Spleen (tissue), 13 donors: ENCODE measurements around the gene FBXL20. TPM values are rescaled to one million over a fixed set of nuclear protein-coding genes. Genes with fewer than 3 reads are reported as not detected.

Experiments used
- DNase-seq: peaks from one replicate; pipeline ENCODE4 v3.0.0-alpha.2; 2020
- H3K27ac ChIP-seq, 8 donors: fragments of 200-600 bp; sonication (generic) in 7 of 8; 1 replicate in 4 of 8; 2 replicates in 4 of 8; pipeline versions ENCODE4 v1.5.0 to v1.8.0; 2016 to 2021; ENCODE audit warnings: inconsistent platforms in 4 of 8, mild to moderate bottlenecking in 4 of 8, moderate library complexity in 1 of 8
- H3K27me3 ChIP-seq, 7 donors: fragments of 200-600 bp; sonication (generic) in 6 of 7; replicated peaks in 1 of 7; 1 replicate in 4 of 7; 2 replicates in 3 of 7; pipeline versions ENCODE4 v1.5.0 to v1.8.0; 2016 to 2021; ENCODE audit warnings: inconsistent platforms in 3 of 7, mild to moderate bottlenecking in 1 of 7
- H3K36me3 ChIP-seq, 6 donors: fragments of 200-600 bp; sonication (generic) in 5 of 6; 1 replicate in 4 of 6; 2 replicates in 2 of 6; pipeline versions ENCODE4 v1.5.0 to v1.8.0; 2016 to 2021; ENCODE audit warnings: inconsistent platforms in 2 of 6
- H3K4me1 ChIP-seq, 6 donors: fragments of 200-600 bp; sonication (generic) in 5 of 6; 1 replicate in 3 of 6; 2 replicates in 3 of 6; pipeline versions ENCODE4 v1.5.0 to v1.8.0; 2016 to 2021; ENCODE audit warnings: inconsistent platforms in 3 of 6
- H3K4me3 ChIP-seq, 8 donors: fragments of 200-600 bp; sonication (generic) in 7 of 8; 1 replicate in 4 of 8; 2 replicates in 4 of 8; pipeline versions ENCODE4 v1.5.0 to v1.8.0; 2016 to 2021; ENCODE audit warnings: inconsistent platforms in 4 of 8, mild to moderate bottlenecking in 4 of 8, moderate library complexity in 2 of 8
- H3K9me3 ChIP-seq, 8 donors: fragments of 200-600 bp; sonication (generic) in 7 of 8; 1 replicate in 4 of 8; 2 replicates in 4 of 8; pipeline versions ENCODE4 v1.5.0 to v1.8.0; 2016 to 2021; ENCODE audit warnings: inconsistent platforms in 4 of 8
- CTCF ChIP-seq, 11 experiments: fragments of 200-600 bp in 7 of 11; fragments of 450-650 bp in 4 of 11; sonication (generic) in 4 of 11; IDR thresholded peaks in 8 of 11; conservative IDR thresholded peaks in 3 of 11; 1 replicate in 7 of 11; 2 replicates in 4 of 11; pipeline versions ENCODE4 v1.4.0 to v1.8.0; 2016 to 2021; ENCODE audit warnings: antibody characterized with exemption in 11 of 11, inconsistent platforms in 4 of 11, mild to moderate bottlenecking in 1 of 11
- POLR2A ChIP-seq, 3 donors: fragments of 450-650 bp; IDR thresholded peaks; one replicate each; pipeline ENCODE4 v1.5.1; 2017; ENCODE audit warnings: antibody characterized with exemption in 3 of 3, mild to moderate bottlenecking in 1 of 3
- POLR2AphosphoS5 ChIP-seq, 3 donors: sonication (generic); formaldehyde crosslinking; IDR thresholded peaks; one replicate each; pipeline ENCODE4 v1.5.1; 2017; ENCODE audit warnings: antibody characterized with exemption in 3 of 3
- WGBS, 5 donors: extraction: QIAGEN DNeasy Blood & Tissue Kit in 3 of 5; methylation state at CpG; one replicate each; pipeline versions ENCODE4 v1.1.5 to v1.1.7; 2013 to 2018; 5-methylcytosine and 5-hydroxymethylcytosine counted together
- intact Hi-C: fragments of 100-400 bp; cut with DNase I; formaldehyde crosslinking; loops from one replicate; pipeline ENCODE4 v1.15.0; 2023; ENCODE audit warnings: low total_unique reads
- long read RNA-seq, 2 donors: transcript quantifications; one replicate each; lab custom pipeline, GENCODE V29; 2026
- polyA plus RNA-seq, 3 donors: library from polyadenylated mRNA; stranded (reverse); fragments of 200-250 nt; gene quantifications; one replicate each; pipeline ENCODE4 v1.2.1, GENCODE V29; 2013
- total RNA-seq, 7 donors: library from RNA; depleted of rRNA in 3 of 7; stranded (reverse); fragments of >200 nt in 3 of 7; fragmentation: NEBNext Ultra II Directional in 4 of 7; extraction: Animal tissue kit (Norgen Biotek cat#: 25700) in 4 of 7; gene quantifications; one replicate each; pipeline versions ENCODE4 v1.1.0 to v1.2.1, GENCODE V29; 2016 to 2021
- donor health status: healthy with polysubstance abuse.
- donor health status: DM: no; HTN: no; CAD: no; lungs with moderate emphysema.
- donor health status: DM: no; HTN: no; CAD: no.
- donor health status: Bipolar disorder and iron deficiency.
- donor health status: healthy.
- donor health status: DM: no; HTN: no; CAD: no.
- donor health status: DM: yes; HTN: yes; CAD: no.

FBXL20 gene
- total RNA-seq (10 to 100 TPM; 23.4 to 28.0 (median 24.3) TPM), polyA plus RNA-seq (1 to 10 TPM; 1.9 to 3.6 (median 2.2) TPM)
- long read RNA-seq, donor 1, full-length matches to known transcripts, result 3 of 3 reads
- long read RNA-seq, donor 1, partial matches to known transcripts, result 0 of 3 reads
- long read RNA-seq, donor 1, other reads (novel, unspliced or antisense), result 0 of 3 reads
- long read RNA-seq, donor 2, result 0 reads

- no peaks in the 10 kb centered on the region for H3K27me3 ChIP-seq
- 0 to 1% (median 0%) methylated on average over 51 to 86 of the region's 86 CpGs for WGBS, 5 donors
- DNase-seq, result peak; percentile 97
- intact Hi-C loops, result no loop called here
- H3K4me3 ChIP-seq, result peak within 1 kb of the TSS; percentile 95 to 100 (median 99)
- TF ChIP-seq POLR2A (IDR thresholded peaks at IDR 0.05), result peak in 2 of 3 donors; percentile 32 to 80
- no peak for TF ChIP-seq CTCF (IDR thresholded peaks at IDR 0.05 in 8 of 11, conservative IDR thresholded peaks at IDR 0.05 in 3 of 11)
- peak; percentile 90 to 95 (median 94) for TF ChIP-seq POLR2AphosphoS5 (IDR thresholded peaks at IDR 0.05)
- peaks cover 20 to 51% (median 33%) of the 10 kb centered on the region in 6 donors for H3K4me1 ChIP-seq
- no peaks in the 10 kb centered on the region for H3K9me3 ChIP-seq
- peak within 1 kb of the TSS; percentile 83 to 97 (median 92) for H3K27ac ChIP-seq
- H3K36me3 ChIP-seq, result peaks cover 0 to 18% (median 8%) of the 10 kb centered on the region in 6 donors
These were observed at the start of gene FBXL20 for GRCh38 chr17:39401412-39402243. Gene FBXL20 (minus strand): TSS chr17:39401626. CDS start chr17:39401402, 224 bp downstream.

GRCh38 chr17:39450847-39451581, 49.6 kb upstream of the FBXL20 start, which contains the start of gene MED1:
Gene MED1 (minus strand): TSS chr17:39451263. CDS start chr17:39451062, 201 bp downstream.
- peak; percentile 97 for DNase-seq
- intact Hi-C loops, result no loop called here
- peaks cover 17 to 43% (median 32%) of the 10 kb centered on the region in 6 donors for H3K4me1 ChIP-seq
- no peaks in the 10 kb centered on the region for H3K27me3 ChIP-seq
- H3K36me3 ChIP-seq, result peaks cover 0 to 33% (median 23%) of the 10 kb centered on the region in 6 donors
- H3K27ac ChIP-seq, result peak within 1 kb of the TSS; percentile 65 to 91 (median 86)
- H3K9me3 ChIP-seq, result no peaks in the 10 kb centered on the region
- TF ChIP-seq POLR2AphosphoS5 (IDR thresholded peaks at IDR 0.05), result peak; percentile 70 to 91 (median 86)
- peak in 4 of 11 experiments; percentile 13 to 57 (median 35) for TF ChIP-seq CTCF (IDR thresholded peaks at IDR 0.05 in 8 of 11, conservative IDR thresholded peaks at IDR 0.05 in 3 of 11)
- TF ChIP-seq POLR2A (IDR thresholded peaks at IDR 0.05), result peak in 1 of 3 donors; percentile 51
- H3K4me3 ChIP-seq, result peak within 1 kb of the TSS; percentile 64 to 95 (median 82)
- 0 to 1% (median 0%) methylated on average over 37 of the region's 37 CpGs for WGBS, 5 donors

- H3K27ac ChIP-seq, result peak overlapping the region in 2 of 8 donors; percentile 86 to 87
- no peaks in the 10 kb centered on the region for H3K27me3 ChIP-seq
- no peak for TF ChIP-seq POLR2A (IDR thresholded peaks at IDR 0.05)
- no peak for TF ChIP-seq CTCF (IDR thresholded peaks at IDR 0.05 in 8 of 11, conservative IDR thresholded peaks at IDR 0.05 in 3 of 11)
- no peak for TF ChIP-seq POLR2AphosphoS5 (IDR thresholded peaks at IDR 0.05)
- H3K4me3 ChIP-seq, result peak overlapping the region in 7 of 8 donors; percentile 64 to 95 (median 81)
- peaks cover 17 to 51% (median 32%) of the 10 kb centered on the region in 6 donors for H3K4me1 ChIP-seq
- H3K36me3 ChIP-seq, result peaks cover 0 to 43% (median 32%) of the 10 kb centered on the region in 6 donors
- 90 to 93% (median 91%) methylated on average over 13 of the region's 13 CpGs for WGBS, 5 donors
- no peaks in the 10 kb centered on the region for H3K9me3 ChIP-seq
- DNase-seq, result no peak
- intact Hi-C loops, result no loop called here
These were observed 48.6 kb upstream of the FBXL20 start for GRCh38 chr17:39450051-39450450.
